Keratinocyte (primary cell): ENCODE results near the gene TUBGCP6. TPM values are rescaled to one million over a fixed set of nuclear protein-coding genes. Genes with fewer than 3 reads are reported as not detected.

Source experiments
- DNase-seq: peaks from one replicate; pipeline ENCODE4 v3.0.0-alpha.2; 2011; ENCODE audit warnings: low read depth, missing footprints, low spot score
- FAIRE-seq: peaks from 2 replicates; lab custom pipeline; 2011; peaks lifted over from hg19 to GRCh38; lab: Jason Lieb, UNC
- H2AFZ ChIP-seq: 2 replicates; pipeline ENCODE4 v1.6.0; 2012; ENCODE audit warnings: low read length, control low read depth, inconsistent platforms; ENCODE audit not compliant: control insufficient read depth
- H3K27ac ChIP-seq: 2 replicates; pipeline ENCODE4 v1.5.1; 2011; ENCODE audit warnings: low read length; ENCODE audit not compliant: control insufficient read depth, insufficient read depth
- H3K27me3 ChIP-seq: 3 replicates; pipeline ENCODE4 v1.6.0; 2011; ENCODE audit warnings: low read length; ENCODE audit not compliant: control insufficient read depth, insufficient read depth; ENCODE audit errors: extremely low read depth
- H3K36me3 ChIP-seq, 2 experiments: 2 replicates in 1 of 2; 3 replicates in 1 of 2; pipeline ENCODE4 v1.5.1; 2011; ENCODE audit warnings: low read length in 2 of 2, mild to moderate bottlenecking in 1 of 2; ENCODE audit not compliant: control insufficient read depth in 2 of 2, insufficient read depth in 2 of 2; ENCODE audit errors: extremely low read depth in 1 of 2
- H3K4me1 ChIP-seq: 3 replicates; pipeline ENCODE4 v1.5.1; 2011; ENCODE audit warnings: low read length; ENCODE audit not compliant: control insufficient read depth, insufficient read depth; ENCODE audit errors: extremely low read depth
- H3K4me2 ChIP-seq: 3 replicates; pipeline ENCODE4 v1.6.0; 2011; ENCODE audit warnings: low read depth, low read length; ENCODE audit not compliant: control insufficient read depth, insufficient read depth; ENCODE audit errors: extremely low read depth
- H3K4me3 ChIP-seq, 3 experiments: fragments of 200-600 bp in 1 of 3; sonication (generic) in 1 of 3; 2 replicates in 2 of 3; 3 replicates in 1 of 3; pipeline ENCODE4 v1.5.1; 2011 to 2016; ENCODE audit warnings: low read length in 3 of 3, mild to moderate bottlenecking in 3 of 3, control low read depth in 2 of 3, inconsistent platforms in 1 of 3, low read depth in 1 of 3, mixed read lengths in 1 of 3, mixed run types in 1 of 3, moderate library complexity in 1 of 3; ENCODE audit not compliant: control insufficient read depth in 2 of 3, insufficient read depth in 2 of 3; ENCODE audit errors: extremely low read depth in 1 of 3
- H3K79me2 ChIP-seq: 2 replicates; pipeline ENCODE4 v1.6.0; 2012; ENCODE audit warnings: low read length; ENCODE audit not compliant: control insufficient read depth, insufficient read depth
- H3K9ac ChIP-seq: 3 replicates; pipeline ENCODE4 v1.6.0; 2011; ENCODE audit warnings: low read length; ENCODE audit not compliant: control insufficient read depth, insufficient read depth; ENCODE audit errors: extremely low read depth
- H3K9me1 ChIP-seq: 3 replicates; pipeline ENCODE4 v1.6.0; 2011; ENCODE audit warnings: low read length; ENCODE audit not compliant: control insufficient read depth, insufficient read depth; ENCODE audit errors: extremely low read depth
- H3K9me3 ChIP-seq: 2 replicates; pipeline ENCODE4 v1.5.1; 2012; ENCODE audit warnings: low read depth, low read length; ENCODE audit not compliant: control insufficient read depth
- H4K20me1 ChIP-seq: 3 replicates; pipeline ENCODE4 v1.6.0; 2011; ENCODE audit warnings: low read length; ENCODE audit not compliant: control insufficient read depth, insufficient read depth; ENCODE audit errors: extremely low read depth
- CTCF ChIP-seq, 3 experiments: IDR thresholded peaks in 1 of 3; conservative IDR thresholded peaks in 1 of 3; optimal IDR thresholded peaks in 1 of 3; 2 replicates in 2 of 3; 3 replicates in 1 of 3; pipeline versions ENCODE3 to v1.5.1; 2011; ENCODE audit warnings: low read length in 3 of 3, mild to moderate bottlenecking in 3 of 3, moderate library complexity in 2 of 3, control low read depth in 1 of 3, inconsistent platforms in 1 of 3; ENCODE audit not compliant: insufficient read depth in 2 of 3; ENCODE audit errors: extremely low read depth in 1 of 3
- EZH2 ChIP-seq: IDR thresholded peaks from one replicate; pipeline ENCODE4 v1.6.1; 2012; ENCODE audit warnings: inconsistent platforms, mild to moderate bottlenecking, low read length, moderate library complexity
- dilution Hi-C: fragments of 300-500 bp; cut with MboI; formaldehyde crosslinking; loops from one replicate; pipeline ENCODE4 v1.7.0; 2020; ENCODE audit warnings: low sequenced_read_pairs; ENCODE audit not compliant: extremely low pct_ligation_motif_present
- polyA plus RNA-seq, 5 experiments: library from polyadenylated mRNA; depleted of rRNA in 3 of 5; stranded (reverse) in 3 of 5; stranded (forward) in 1 of 5; unstranded in 1 of 5; fragments of >200 nt; gene quantifications; 1 replicate in 1 of 5; 2 replicates in 3 of 5; 3 replicates in 1 of 5; pipeline versions ENCODE4 v1.2.1 to v1.2.3, GENCODE V29; 2011 to 2012; ENCODE audit warnings: missing spikeins in 2 of 5, low read depth in 1 of 5, low replicate concordance in 1 of 5

The TUBGCP6 gene
- polyA plus RNA-seq, 1 donor (not counting 4 experiments of a cell fraction or from before 2014, with no cell fraction given) = 10.1 TPM

DNA sequence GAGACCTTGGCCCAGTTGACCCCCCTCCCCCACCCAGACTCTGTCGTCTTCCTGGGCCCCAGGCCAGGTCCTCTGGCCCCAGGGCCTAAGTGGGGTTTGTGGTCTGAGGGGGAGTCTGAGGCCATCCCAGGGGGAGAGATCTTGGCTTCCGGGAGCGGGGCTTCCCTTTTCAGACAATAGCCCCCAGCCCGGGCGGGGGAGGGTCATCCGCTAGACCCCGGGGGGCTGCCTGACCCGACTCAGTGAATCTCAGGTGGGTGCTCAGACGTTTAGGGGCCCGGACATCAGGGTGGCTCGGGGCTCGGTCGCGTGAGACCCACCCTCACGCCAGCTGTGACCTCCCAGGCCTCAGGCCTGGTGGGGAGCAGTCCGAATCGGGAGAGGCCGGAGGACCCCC, 24.7 kb upstream of the TUBGCP6 start:
- FAIRE-seq (no peak), DNase-seq (no peak)
- peaks cover 5% of the 10 kb centered on the region for H3K27me3 ChIP-seq
- peaks cover 0 to 8% of the 10 kb centered on the region in 2 experiments for H3K36me3 ChIP-seq
- no peaks in the 10 kb centered on the region for H3K79me2 ChIP-seq
- H3K9ac ChIP-seq = peak overlapping the region; percentile 15
- no peaks in the 10 kb centered on the region for H3K9me3 ChIP-seq
- peak overlapping the region in 2 of 3 experiments; percentile 44 to 54 for H3K4me3 ChIP-seq
- no peak overlapping the region for H2AFZ ChIP-seq
- peaks cover 6% of the 10 kb centered on the region for H4K20me1 ChIP-seq
- H3K9me1 ChIP-seq = no peaks in the 10 kb centered on the region
- dilution Hi-C loops = no loop called here
- no peak for TF ChIP-seq CTCF (optimal IDR thresholded peaks at IDR 0.05 in 1 of 3, IDR thresholded peaks at IDR 0.05 in 1 of 3, conservative IDR thresholded peaks at IDR 0.05 in 1 of 3; ENCODE audit: extremely low read depth in 1 of 3, insufficient read depth in 2 of 3, low read length in 3 of 3)
- TF ChIP-seq EZH2 = no peak
- peak overlapping the region; percentile 48 for H3K4me2 ChIP-seq
- peaks cover 20% of the 10 kb centered on the region for H3K4me1 ChIP-seq
- no peak overlapping the region for H3K27ac ChIP-seq

DNA sequence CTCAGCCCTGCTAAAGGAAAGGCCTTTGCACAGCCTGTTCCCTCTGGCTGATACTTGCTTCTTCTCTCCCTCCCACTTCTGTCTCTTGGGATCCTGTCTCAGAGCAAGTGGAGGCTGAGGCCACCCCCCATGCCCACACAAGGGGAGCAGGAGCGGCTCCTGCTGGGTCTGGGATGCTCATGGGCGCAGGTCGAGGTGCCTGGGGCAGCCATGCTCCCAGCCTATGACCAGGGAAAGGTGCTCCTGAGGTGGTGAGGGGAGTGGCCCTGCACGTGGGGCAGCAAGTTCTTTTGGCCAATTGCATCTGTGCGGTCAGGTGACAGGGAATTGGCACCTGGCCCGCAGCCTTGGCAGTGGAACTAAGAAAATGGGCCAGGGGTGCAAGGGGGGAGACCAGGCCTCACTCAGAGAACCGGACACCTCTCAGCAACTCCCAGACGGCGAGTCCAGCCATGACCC, 23.9 kb upstream of the TUBGCP6 start:
- FAIRE-seq (no peak), DNase-seq (no peak)
- Histone ChIP-seq H3K4me2 (peak overlapping the region; percentile 48), H3K36me3 (peaks cover 0 to 2% of the 10 kb centered on the region in 2 experiments), H4K20me1 (peaks cover 3% of the 10 kb centered on the region), H3K9ac (no peak overlapping the region), H3K9me3 (no peaks in the 10 kb centered on the region), H3K4me1 (peaks cover 20% of the 10 kb centered on the region), H3K27ac (no peak overlapping the region), H2AFZ (no peak overlapping the region), H3K79me2 (no peaks in the 10 kb centered on the region), H3K9me1 (no peaks in the 10 kb centered on the region), H3K27me3 (peaks cover 5% of the 10 kb centered on the region), H3K4me3 (no peak overlapping the region)
- dilution Hi-C loops = no loop called here
- TF ChIP-seq CTCF (optimal IDR thresholded peaks at IDR 0.05 in 1 of 3, IDR thresholded peaks at IDR 0.05 in 1 of 3, conservative IDR thresholded peaks at IDR 0.05 in 1 of 3; ENCODE audit: extremely low read depth in 1 of 3, insufficient read depth in 2 of 3, low read length in 3 of 3) (no peak), EZH2 (no peak)
